Neural crest cell (in vitro differentiated cells): ENCODE data around the gene KCNG4. TPM values are rescaled to one million over a fixed set of nuclear protein-coding genes. Genes with fewer than 3 reads are reported as not detected.
A peak's percentile ranks its signal among the peaks of the same experiment; 100 is the strongest.

ENCODE experiments used
- DNase-seq: peaks from one replicate; pipeline ENCODE4 v3.0.0; 2021; ENCODE audit warnings: low read depth, mixed read lengths, low spot score
- H3K27ac Mint-ChIP-seq: one replicate; pipeline ENCODE4 v1.8.0; 2021; ENCODE audit warnings: mild to moderate bottlenecking, mixed read lengths; ENCODE audit not compliant: unreplicated experiment
- H3K27me3 Mint-ChIP-seq: 2 replicates; pipeline ENCODE4 v1.8.0; 2021; ENCODE audit warnings: low read depth, mild to moderate bottlenecking, mixed read lengths
- H3K36me3 Mint-ChIP-seq: 2 replicates; pipeline ENCODE4 v1.8.0; 2021; ENCODE audit warnings: low read depth, mild to moderate bottlenecking, mixed read lengths
- H3K4me1 Mint-ChIP-seq: 2 replicates; pipeline ENCODE4 v1.8.0; 2021; ENCODE audit warnings: mixed read lengths
- H3K4me3 Mint-ChIP-seq: one replicate; pipeline ENCODE4 v1.8.0; 2021; ENCODE audit warnings: mild to moderate bottlenecking, mixed read lengths
- H3K9me3 Mint-ChIP-seq: 2 replicates; pipeline ENCODE4 v1.8.0; 2021; ENCODE audit warnings: mixed read lengths
- CTCF ChIP-seq: fragments of 200-600 bp; sonication (generic); conservative IDR thresholded peaks from 2 replicates; pipeline ENCODE4 v1.5.0; 2021; ENCODE audit warnings: antibody characterized with exemption, mild to moderate bottlenecking
- total RNA-seq: library from RNA; stranded (reverse); gene quantifications from 2 replicates; pipeline ENCODE4 v1.2.1, GENCODE V29; 2021

Gene KCNG4
- total RNA-seq, 1 donor from 2014 or later, result not detected

- DNase-seq, result peak; percentile 70
- no peaks in the 10 kb centered on the region for H3K36me3 Mint-ChIP-seq
- H3K4me3 Mint-ChIP-seq, result peak overlapping the region; percentile 14
- no peak overlapping the region for H3K27ac Mint-ChIP-seq
- H3K4me1 Mint-ChIP-seq, result peaks cover 17% of the 10 kb centered on the region
- H3K9me3 Mint-ChIP-seq, result no peaks in the 10 kb centered on the region
- peak; percentile 76 for TF ChIP-seq CTCF
- peaks cover 2% of the 10 kb centered on the region for H3K27me3 Mint-ChIP-seq
These were observed 64.3 kb downstream of the KCNG4 start for GRCh38 chr16:84175350-84176081.

GRCh38 chr16:84174396-84174795 lies 65.4 kb downstream of the KCNG4 start:
- DNase-seq, result no peak
- no peak for TF ChIP-seq CTCF
- H3K27ac Mint-ChIP-seq, result no peak overlapping the region
- H3K27me3 Mint-ChIP-seq, result peaks cover 2% of the 10 kb centered on the region
- H3K9me3 Mint-ChIP-seq, result no peaks in the 10 kb centered on the region
- no peaks in the 10 kb centered on the region for H3K36me3 Mint-ChIP-seq
- H3K4me3 Mint-ChIP-seq, result no peak overlapping the region
- peaks cover 17% of the 10 kb centered on the region for H3K4me1 Mint-ChIP-seq

- Mint-ChIP-seq H3K4me3 (no peak overlapping the region), H3K4me1 (no peaks in the 10 kb centered on the region), H3K9me3 (no peaks in the 10 kb centered on the region), H3K27ac (no peak overlapping the region), H3K36me3 (no peaks in the 10 kb centered on the region), H3K27me3 (peaks cover 8% of the 10 kb centered on the region)
- no peak for DNase-seq
- no peak for TF ChIP-seq CTCF
These were observed 70.0 kb downstream of the KCNG4 start for GRCh38 chr16:84169765-84170310.

Other genes starting within 250 kb of the KCNG4 start
- not detected in 2 replicates for gene SLC38A8, start 197.2 kb downstream of the KCNG4 start, total RNA-seq
- 53.8 and 59.0 TPM in 2 replicates for gene MBTPS1, start 123.1 kb downstream of the KCNG4 start, total RNA-seq
- 68.2 TPM in 2 replicates for gene HSDL1, start 94.8 kb downstream of the KCNG4 start, total RNA-seq
- gene DNAAF1, start 94.7 kb downstream of the KCNG4 start, total RNA-seq, result 0.20 and 0.35 TPM in 2 replicates
- 76.0 and 86.4 TPM in 2 replicates for gene TAF1C, start 53.0 kb downstream of the KCNG4 start, total RNA-seq
- not detected in 2 replicates for gene ADAD2, start 48.9 kb downstream of the KCNG4 start, total RNA-seq
- gene WFDC1, start 54.9 kb upstream of the KCNG4 start, total RNA-seq, result 0.14 and 0.30 TPM in 2 replicates
- 0.16 and 0.30 TPM in 2 replicates for gene ATP2C2, start 128.5 kb upstream of the KCNG4 start, total RNA-seq